Coronary artery (tissue), 2 donors: ENCODE measurements around the gene KLF13.
A peak's percentile ranks its signal among the peaks of the same experiment; 100 is the strongest.

ENCODE experiments used
- DNase-seq: peaks from one replicate; pipeline ENCODE4 v3.0.0-alpha.2; 2017; ENCODE audit warnings: low spot score
- H3K27ac ChIP-seq, 2 donors: fragments of 200-600 bp; sonication (generic); one replicate each; pipeline ENCODE4 v1.5.1; 2016 to 2019
- H3K4me3 ChIP-seq: fragments of 200-600 bp; sonication (generic); 2 replicates; pipeline ENCODE4 v1.5.1; 2016; ENCODE audit warnings: mild to moderate bottlenecking, moderate library complexity
- CTCF ChIP-seq: fragments of 200-600 bp; sonication (generic); IDR thresholded peaks from one replicate; pipeline ENCODE4 v1.5.1; 2019; ENCODE audit warnings: antibody characterized with exemption

The KLF13 gene

GRCh38 chr15:31330111-31330785, 3.6 kb downstream of the KLF13 start:
- peak overlapping the region; percentile 97 to 99 for H3K27ac ChIP-seq
- TF ChIP-seq CTCF = no peak
- no peak for DNase-seq

GRCh38 chr15:31330836-31331235, 4.2 kb downstream of the KLF13 start:
- TF ChIP-seq CTCF = no peak
- H3K4me3 ChIP-seq = peak overlapping the region; percentile 11
- DNase-seq = no peak
- H3K27ac ChIP-seq = peak overlapping the region; percentile 1 to 31

More at GRCh38 chr15:31330111-31330785, 3.6 kb downstream of the KLF13 start:
- H3K4me3 ChIP-seq = peak overlapping the region; percentile 92

GRCh38 chr15:31331389-31331788, 4.8 kb downstream of the KLF13 start:
- DNase-seq = no peak
- Histone ChIP-seq H3K27ac (peak overlapping the region in 1 of 2 donors; percentile 1), H3K4me3 (peak overlapping the region; percentile 11)
- TF ChIP-seq CTCF = no peak

- TF ChIP-seq CTCF = no peak
- no peak for DNase-seq
- Histone ChIP-seq H3K27ac (peak overlapping the region in 1 of 2 donors; percentile 57), H3K4me3 (no peak overlapping the region)
These were observed 5.5 kb downstream of the KLF13 start for GRCh38 chr15:31332020-31332680.

GRCh38 chr15:31332681-31333071, 6.0 kb downstream of the KLF13 start:
- Histone ChIP-seq H3K27ac (peak overlapping the region in 1 of 2 donors; percentile 57), H3K4me3 (no peak overlapping the region)
- DNase-seq = no peak
- TF ChIP-seq CTCF = no peak

- DNase-seq = no peak
- TF ChIP-seq CTCF = no peak
- Histone ChIP-seq H3K4me3 (no peak overlapping the region), H3K27ac (peak overlapping the region in 1 of 2 donors; percentile 29)
These were observed 6.5 kb downstream of the KLF13 start for GRCh38 chr15:31333119-31333518.

- H3K27ac ChIP-seq = no peak overlapping the region
These were observed 7.2 kb downstream of the KLF13 start for GRCh38 chr15:31333820-31334219.

More at GRCh38 chr15:31333820-31334219, 7.2 kb downstream of the KLF13 start:
- DNase-seq = no peak
- H3K4me3 ChIP-seq = no peak overlapping the region
- no peak for TF ChIP-seq CTCF
